H1 (cell line): ENCODE measurements around the gene CACNA1C. TPM values are rescaled to one million over a fixed set of nuclear protein-coding genes. Genes with fewer than 3 reads are reported as not detected.

Experiments
- CTCF ChIA-PET: fragments of 300-600 bp; sonication (Branson Sonifier 250); formaldehyde crosslinking; loops from one replicate; lab custom pipeline; 2021; ENCODE audit not compliant: partially characterized antibody; lab: Charles Lee
- POLR2A ChIA-PET: fragments of 300-600 bp; sonication (Branson Sonifier 250); formaldehyde crosslinking; loops from one replicate; lab custom pipeline; 2021; ENCODE audit warnings: inconsistent platforms; ENCODE audit not compliant: partially characterized antibody; lab: Charles Lee
- DNase-seq, 2 experiments: peaks; one replicate each; pipeline versions ENCODE4 v3.0.0 to v3.0.0-alpha.2; 2010 to 2022; ENCODE audit warnings: low spot score in 2 of 2, low read depth in 1 of 2, mixed read lengths in 1 of 2
- FAIRE-seq: peaks from 2 replicates; lab custom pipeline; 2011; peaks lifted over from hg19 to GRCh38; lab: Jason Lieb, UNC
- H2AFZ ChIP-seq: 2 replicates; pipeline ENCODE4 v1.8.1; 2012; ENCODE audit warnings: low read length, inconsistent platforms
- H2AK5ac ChIP-seq: 2 replicates; pipeline ENCODE4 v1.6.1; 2013; ENCODE audit warnings: low read depth, low read length
- H2BK120ac ChIP-seq: replicated peaks from 2 replicates; pipeline ENCODE3; 2013; ENCODE audit warnings: low read depth, low read length, inconsistent platforms
- H2BK12ac ChIP-seq: 2 replicates; pipeline ENCODE4 v1.6.1; 2013; ENCODE audit warnings: low read depth, low read length
- H2BK15ac ChIP-seq: 2 replicates; pipeline ENCODE4 v1.6.1; 2013; ENCODE audit warnings: low read length
- H2BK20ac ChIP-seq: 2 replicates; pipeline ENCODE4 v1.6.1; 2013; ENCODE audit warnings: low read length
- H2BK5ac ChIP-seq: 2 replicates; pipeline ENCODE4 v1.6.1; 2013; ENCODE audit warnings: low read depth, low read length
- H3K14ac ChIP-seq: 2 replicates; pipeline ENCODE4 v1.6.1; 2013; ENCODE audit warnings: inconsistent platforms; ENCODE audit not compliant: insufficient read length
- H3K18ac ChIP-seq: 2 replicates; pipeline ENCODE4 v1.6.1; 2013; ENCODE audit warnings: low read length; ENCODE audit errors: extremely low read depth
- H3K23ac ChIP-seq: 2 replicates; pipeline ENCODE4 v1.6.1; 2013; ENCODE audit warnings: inconsistent platforms; ENCODE audit not compliant: insufficient read length
- H3K23me2 ChIP-seq: 2 replicates; pipeline ENCODE4 v1.6.1; 2013; ENCODE audit warnings: low read depth, low read length
- H3K27ac ChIP-seq: 2 replicates; pipeline ENCODE4 v1.6.1; 2011; ENCODE audit warnings: low read depth, low read length, inconsistent platforms
- H3K27me3 ChIP-seq, 4 experiments: replicated peaks in 1 of 4; 1 replicate in 1 of 4; 2 replicates in 3 of 4; pipeline versions ENCODE4 v1.6.1 to v1.8.1; 2011 to 2013; ENCODE audit warnings: low read length in 3 of 4, mild to moderate bottlenecking in 3 of 4, inconsistent platforms in 2 of 4, mixed read lengths in 2 of 4, moderate library complexity in 1 of 4; ENCODE audit not compliant: control insufficient read depth in 3 of 4, insufficient read depth in 3 of 4; ENCODE audit errors: extremely low read depth in 1 of 4
- H3K36me3 ChIP-seq, 4 experiments: 2 replicates each; pipeline versions ENCODE4 v1.6.1 to v1.8.1; 2011 to 2013; ENCODE audit warnings: mild to moderate bottlenecking in 4 of 4, low read length in 3 of 4, moderate library complexity in 2 of 4, control low read depth in 1 of 4, inconsistent platforms in 1 of 4; ENCODE audit not compliant: insufficient read depth in 4 of 4, control insufficient read depth in 2 of 4
- H3K4ac ChIP-seq: replicated peaks from 2 replicates; pipeline ENCODE3; 2013; ENCODE audit warnings: low read length, low read depth, mixed read lengths, inconsistent platforms; ENCODE audit not compliant: insufficient read length
- H3K4me1 ChIP-seq, 4 experiments: replicated peaks in 1 of 4; 1 replicate in 1 of 4; 2 replicates in 3 of 4; pipeline versions ENCODE4 v1.6.1 to v1.8.1; 2011 to 2013; ENCODE audit warnings: low read length in 3 of 4, inconsistent platforms in 2 of 4, mixed read lengths in 1 of 4; ENCODE audit not compliant: insufficient read depth in 4 of 4, control insufficient read depth in 3 of 4
- H3K4me2 ChIP-seq, 2 experiments: 2 replicates each; pipeline versions ENCODE4 v1.6.1 to v1.8.1; 2011 to 2013; ENCODE audit warnings: low read depth in 2 of 2, low read length in 2 of 2, control low read depth in 1 of 2, inconsistent platforms in 1 of 2, mild to moderate bottlenecking in 1 of 2; ENCODE audit not compliant: insufficient read depth in 1 of 2
- H3K4me3 ChIP-seq, 4 experiments: fragments of 200-600, 300-600 bp in 1 of 4; sonication (generic), shearing (Covaris generic), sonication (Bioruptor Twin) in 1 of 4; 2 replicates each; pipeline versions ENCODE4 v1.5.1 to v1.8.1; 2011 to 2016; ENCODE audit warnings: low read length in 4 of 4, low read depth in 3 of 4, control low read depth in 2 of 4, inconsistent platforms in 2 of 4, mild to moderate bottlenecking in 2 of 4, mixed read lengths in 1 of 4, moderate library complexity in 1 of 4; ENCODE audit not compliant: insufficient read depth in 2 of 4; ENCODE audit errors: extremely low read depth in 1 of 4
- H3K56ac ChIP-seq: replicated peaks from 2 replicates; pipeline ENCODE3; 2013; ENCODE audit warnings: low read depth, mild to moderate bottlenecking, mixed read lengths, low read length, inconsistent platforms; ENCODE audit not compliant: insufficient read length
- H3K79me1 ChIP-seq: 2 replicates; pipeline ENCODE4 v1.6.1; 2013; ENCODE audit warnings: low read depth, low read length, control low read depth
- H3K79me2 ChIP-seq, 2 experiments: 2 replicates each; pipeline versions ENCODE4 v1.6.1 to v1.8.1; 2012 to 2013; ENCODE audit warnings: low read length in 2 of 2, mild to moderate bottlenecking in 2 of 2, inconsistent platforms in 1 of 2; ENCODE audit not compliant: insufficient read depth in 2 of 2, control insufficient read depth in 1 of 2
- H3K9ac ChIP-seq, 4 experiments: replicated peaks in 1 of 4; 1 replicate in 1 of 4; 2 replicates in 3 of 4; pipeline versions ENCODE4 v1.6.1 to v1.8.1; 2011 to 2013; ENCODE audit warnings: low read depth in 3 of 4, low read length in 3 of 4, control low read depth in 2 of 4, mild to moderate bottlenecking in 2 of 4, moderate library complexity in 2 of 4, inconsistent platforms in 1 of 4; ENCODE audit errors: extremely low read depth in 1 of 4
- H3K9me3 ChIP-seq, 2 experiments: 2 replicates each; pipeline versions ENCODE4 v1.6.1 to v1.8.1; 2012 to 2013; ENCODE audit warnings: mild to moderate bottlenecking in 2 of 2, moderate library complexity in 2 of 2, control low read depth in 1 of 2, inconsistent platforms in 1 of 2, low read depth in 1 of 2, low read length in 1 of 2, mixed read lengths in 1 of 2; ENCODE audit not compliant: insufficient read depth in 2 of 2
- H4K20me1 ChIP-seq, 2 experiments: replicated peaks in 1 of 2; 2 replicates each; pipeline versions ENCODE3 to v1.8.1; 2011 to 2013; ENCODE audit warnings: inconsistent platforms in 2 of 2, low read length in 2 of 2, mild to moderate bottlenecking in 1 of 2; ENCODE audit not compliant: insufficient read depth in 2 of 2, control insufficient read depth in 1 of 2
- H4K5ac ChIP-seq: 2 replicates; pipeline ENCODE4 v1.6.1; 2013; ENCODE audit warnings: low read length, low read depth, mixed read lengths, inconsistent platforms; ENCODE audit not compliant: insufficient read length
- H4K8ac ChIP-seq: 2 replicates; pipeline ENCODE4 v1.8.0; 2013; ENCODE audit warnings: mild to moderate bottlenecking, moderate library complexity, low read length, inconsistent platforms; ENCODE audit not compliant: insufficient read depth; ENCODE audit errors: extremely low read depth
- H4K91ac ChIP-seq: replicated peaks from 2 replicates; pipeline ENCODE3; 2013; ENCODE audit warnings: low read length, mixed read lengths, inconsistent platforms; ENCODE audit not compliant: insufficient read length
- BCL11A ChIP-seq, 2 experiments: IDR thresholded peaks; one replicate each; pipeline ENCODE4 v1.6.1; 2011; ENCODE audit warnings: low read depth in 2 of 2, low read length in 2 of 2, mild to moderate bottlenecking in 2 of 2
- CBX5 ChIP-seq: fragments of 300-800, 300-1000 bp; sonication (generic); IDR thresholded peaks from 2 replicates; pipeline ENCODE4 v1.7.1; 2016; ENCODE audit warnings: antibody characterized with exemption, low read length, low read depth
- HDAC6 ChIP-seq: IDR thresholded peaks from one replicate; pipeline ENCODE4 v1.7.1; 2012; ENCODE audit warnings: low read depth, mild to moderate bottlenecking, inconsistent platforms, low read length, moderate library complexity
- NANOG ChIP-seq: IDR thresholded peaks from 2 replicates; pipeline ENCODE4 v1.6.1; 2011; ENCODE audit warnings: low read length, low read depth, mild to moderate bottlenecking, inconsistent platforms; ENCODE audit not compliant: insufficient read depth, poor library complexity, severe bottlenecking
- POLR2A ChIP-seq, 2 experiments: IDR thresholded peaks; 1 replicate in 1 of 2; 2 replicates in 1 of 2; pipeline ENCODE4 v1.6.1; 2011; ENCODE audit warnings: low read depth in 2 of 2, low read length in 2 of 2, mild to moderate bottlenecking in 2 of 2; ENCODE audit errors: control extremely low read depth in 1 of 2
- POLR2AphosphoS5 ChIP-seq: IDR thresholded peaks from 2 replicates; pipeline ENCODE4 v1.6.1; 2011; ENCODE audit warnings: low read depth, low read length
- SIRT6 ChIP-seq: IDR thresholded peaks from one replicate; pipeline ENCODE4 v1.7.1; 2012; ENCODE audit warnings: low read length, inconsistent platforms
- SRF ChIP-seq: IDR thresholded peaks from 2 replicates; pipeline ENCODE4 v1.6.1; 2011; ENCODE audit warnings: mild to moderate bottlenecking, low read depth, low read length, moderate library complexity
- TBP ChIP-seq: IDR thresholded peaks from 2 replicates; pipeline ENCODE4 v1.6.1; 2011; ENCODE audit warnings: low read depth, low read length, improper control_type of control experiment
- WGBS, 2 experiments: shearing (Covaris generic) in 1 of 2; methylation state at CpG; one replicate each; pipeline versions ENCODE4 v1.1.6 to v1.1.7; 2013 to 2015; ENCODE audit warnings: low lambda C conversion rate in 2 of 2, mixed read lengths in 2 of 2, inconsistent platforms in 1 of 2, low coverage in 1 of 2, missing lambda C conversion rate in 1 of 2; ENCODE audit not compliant: insufficient replicate concordance in 2 of 2, insufficient coverage in 1 of 2, insufficient read length in 1 of 2; ENCODE audit errors: extremely low coverage in 1 of 2, missing lambda C conversion rate in 1 of 2; 5-methylcytosine and 5-hydroxymethylcytosine counted together
- polyA plus RNA-seq, 7 experiments: library from polyadenylated mRNA; depleted of rRNA in 3 of 7; stranded (reverse) in 5 of 7; unstranded in 2 of 7; fragments of >200 nt in 5 of 7; fragments of 200-250 nt in 2 of 7; gene quantifications; 1 replicate in 5 of 7; 2 replicates in 1 of 7; 4 replicates in 1 of 7; pipeline versions ENCODE4 v1.2.1 to v1.2.3, GENCODE V29; 2011 to 2013; ENCODE audit warnings: missing spikeins in 2 of 7, mixed read lengths in 2 of 7
- total RNA-seq: library from RNA; stranded (reverse); fragmentation: NEBNext Ultra II Directional; extraction: Animal tissue kit (Norgen Biotek cat#: 25700); gene quantifications from 2 replicates; pipeline ENCODE4 v1.2.1, GENCODE V29; 2021
- TF ChIP-seq, protein P1 (sequence below), 3 experiments: IDR thresholded peaks; 1 replicate in 2 of 3; 2 replicates in 1 of 3; pipeline versions ENCODE4 v1.5.1 to v1.6.1; 2011; ENCODE audit warnings: low read length in 3 of 3, mild to moderate bottlenecking in 3 of 3, inconsistent platforms in 2 of 3, low read depth in 1 of 3, moderate library complexity in 1 of 3; ENCODE audit not compliant: insufficient read depth in 1 of 3; ENCODE audit errors: control extremely low read depth in 1 of 3

The CACNA1C gene
- total and polyA plus RNA-seq, 2 of the 8 experiments (the other 6 are each of a cell fraction or from before 2014, with no cell fraction given) = 1.3 TPM

DNA sequence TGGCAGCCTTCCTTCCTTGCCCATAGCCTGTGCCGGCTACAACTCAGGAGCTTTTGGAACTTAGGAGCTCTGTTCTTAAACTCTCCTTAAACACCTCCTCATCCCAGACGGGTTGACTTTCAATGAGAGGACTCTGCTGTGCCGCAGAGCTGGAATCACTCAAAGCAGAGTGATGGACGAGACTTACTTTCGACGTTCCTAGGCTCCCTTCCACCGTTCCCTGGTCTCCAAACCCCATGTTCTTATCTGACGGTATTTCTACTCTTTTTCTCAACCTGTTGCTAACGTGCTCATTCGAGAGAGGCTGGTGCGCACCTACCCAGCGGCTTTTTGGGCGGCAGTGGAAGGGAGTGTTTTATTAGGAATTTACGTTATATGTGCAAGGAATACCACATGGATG, 232.7 kb downstream of the CACNA1C start:
- 90% methylated on average over 14 of the region's 14 CpGs; no CpG with 5 or more reads in 1 of the 2 experiments for WGBS, 2 experiments
- H3K56ac ChIP-seq = no peak overlapping the region
- H3K36me3 ChIP-seq = no peaks in the 10 kb centered on the region
- H2AK5ac ChIP-seq = no peak overlapping the region
- no peak overlapping the region for H2BK5ac ChIP-seq
- ChIA-PET POLR2A (no interaction called here), CTCF (interaction anchor here (0.7 to 13.0 kb wide), 21 partner anchors 9 to 303 kb away, joined by 3 to 252 read pairs (median 4); partner anchors contain the start of gene CACNA1C)
- no peak overlapping the region for H3K23ac ChIP-seq
- H3K4me3 ChIP-seq = no peak overlapping the region
- H2BK120ac ChIP-seq = no peak overlapping the region
- no peaks in the 10 kb centered on the region for H3K79me2 ChIP-seq
- no peak overlapping the region for H3K27ac ChIP-seq
- H3K4ac ChIP-seq = no peak overlapping the region
- no peak overlapping the region for H4K91ac ChIP-seq
- no peaks in the 10 kb centered on the region for H4K20me1 ChIP-seq
- H3K27me3 ChIP-seq = peaks cover 0 to 3% (median 0%) of the 10 kb centered on the region in 4 experiments; a peak in 1 of 7 replicates
- TF ChIP-seq SRF = no peak
- TF ChIP-seq BCL11A (IDR thresholded peaks at IDR 0.05; ENCODE audit: low read depth in 2 of 2, low read length in 2 of 2) = no peak
- TF ChIP-seq, protein P1, sequence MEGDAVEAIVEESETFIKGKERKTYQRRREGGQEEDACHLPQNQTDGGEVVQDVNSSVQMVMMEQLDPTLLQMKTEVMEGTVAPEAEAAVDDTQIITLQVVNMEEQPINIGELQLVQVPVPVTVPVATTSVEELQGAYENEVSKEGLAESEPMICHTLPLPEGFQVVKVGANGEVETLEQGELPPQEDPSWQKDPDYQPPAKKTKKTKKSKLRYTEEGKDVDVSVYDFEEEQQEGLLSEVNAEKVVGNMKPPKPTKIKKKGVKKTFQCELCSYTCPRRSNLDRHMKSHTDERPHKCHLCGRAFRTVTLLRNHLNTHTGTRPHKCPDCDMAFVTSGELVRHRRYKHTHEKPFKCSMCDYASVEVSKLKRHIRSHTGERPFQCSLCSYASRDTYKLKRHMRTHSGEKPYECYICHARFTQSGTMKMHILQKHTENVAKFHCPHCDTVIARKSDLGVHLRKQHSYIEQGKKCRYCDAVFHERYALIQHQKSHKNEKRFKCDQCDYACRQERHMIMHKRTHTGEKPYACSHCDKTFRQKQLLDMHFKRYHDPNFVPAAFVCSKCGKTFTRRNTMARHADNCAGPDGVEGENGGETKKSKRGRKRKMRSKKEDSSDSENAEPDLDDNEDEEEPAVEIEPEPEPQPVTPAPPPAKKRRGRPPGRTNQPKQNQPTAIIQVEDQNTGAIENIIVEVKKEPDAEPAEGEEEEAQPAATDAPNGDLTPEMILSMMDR (IDR thresholded peaks at IDR 0.05; ENCODE audit: control extremely low read depth in 1 of 3, insufficient read depth in 1 of 3, low read depth in 1 of 3, low read length in 3 of 3) = no peak
- TF ChIP-seq POLR2AphosphoS5 = no peak
- no peak for TF ChIP-seq TBP
- TF ChIP-seq POLR2A (IDR thresholded peaks at IDR 0.05; ENCODE audit: control extremely low read depth in 1 of 2, low read depth in 2 of 2, low read length in 2 of 2) = no peak
- TF ChIP-seq CBX5 = no peak
- TF ChIP-seq NANOG = no peak
- no peak for TF ChIP-seq HDAC6
- TF ChIP-seq SIRT6 = no peak
- no peaks in the 10 kb centered on the region for H3K9me3 ChIP-seq
- no peak overlapping the region for H4K5ac ChIP-seq
- H3K14ac ChIP-seq = no peak overlapping the region
- H3K4me2 ChIP-seq = no peak overlapping the region
- H2BK12ac ChIP-seq = no peak overlapping the region
- H3K18ac ChIP-seq = 0 out of 2 replicates have a peak overlapping the region, but pooled peaks have one; percentile 10
- DNase-seq (no peak), FAIRE-seq (no peak)
- H3K23me2 ChIP-seq = no peaks in the 10 kb centered on the region
- no peak overlapping the region for H3K9ac ChIP-seq
- no peak overlapping the region; the same call in 1 of the 2 replicates for H2BK20ac ChIP-seq
- H3K79me1 ChIP-seq = no peaks in the 10 kb centered on the region
- peaks cover 5 to 18% (median 6%) of the 10 kb centered on the region in 4 experiments for H3K4me1 ChIP-seq
- no peak overlapping the region for H4K8ac ChIP-seq
- H2AFZ ChIP-seq = no peak overlapping the region
- no peak overlapping the region; the same call in 1 of the 2 replicates for H2BK15ac ChIP-seq
